Femur (tissue), 1 donor: ENCODE measurements around the gene SETDB1.

Experiments used
- DNase-seq: peaks from one replicate; pipeline ENCODE4 v3.0.0-alpha.2; 2017

SETDB1 gene

DNA sequence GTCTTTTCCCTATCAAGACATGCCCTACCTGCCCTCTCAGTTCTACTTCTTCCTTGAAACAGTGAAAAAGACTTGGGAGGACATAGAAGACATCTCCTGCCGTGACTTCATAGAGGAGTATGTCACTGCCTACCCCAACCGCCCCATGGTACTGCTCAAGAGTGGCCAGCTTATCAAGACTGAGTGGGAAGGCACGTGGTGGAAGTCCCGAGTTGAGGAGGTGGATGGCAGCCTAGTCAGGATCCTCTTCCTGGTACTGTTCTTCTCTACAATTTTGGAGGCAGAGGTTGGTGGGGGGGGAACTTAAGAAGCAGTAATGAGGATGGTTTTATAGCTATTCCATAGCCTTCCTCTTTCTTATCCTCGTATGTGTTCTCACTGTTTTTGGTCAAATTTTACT is 18.7 kb downstream of the SETDB1 start:
- DNase-seq: no peak

DNA sequence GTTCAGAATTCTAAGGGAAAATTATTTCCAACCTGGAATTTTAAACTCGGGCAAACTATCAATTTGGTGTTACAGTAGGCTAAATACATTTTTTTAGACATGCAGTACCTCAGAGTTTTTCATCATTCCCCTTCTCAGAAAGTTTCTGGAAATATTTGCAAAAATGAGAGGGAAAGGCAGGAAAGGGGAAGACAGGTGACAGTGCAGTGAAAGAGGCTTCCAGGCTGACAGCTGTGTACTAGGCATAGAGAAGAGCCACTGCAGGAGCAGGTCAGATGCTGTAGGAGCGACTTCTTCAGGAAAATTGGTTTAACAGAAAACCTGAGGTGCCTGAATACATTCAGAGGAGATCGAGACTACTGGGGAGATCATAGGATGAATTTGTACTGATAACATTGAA is 28.5 kb downstream of the SETDB1 start:
- no peak for DNase-seq

DNA sequence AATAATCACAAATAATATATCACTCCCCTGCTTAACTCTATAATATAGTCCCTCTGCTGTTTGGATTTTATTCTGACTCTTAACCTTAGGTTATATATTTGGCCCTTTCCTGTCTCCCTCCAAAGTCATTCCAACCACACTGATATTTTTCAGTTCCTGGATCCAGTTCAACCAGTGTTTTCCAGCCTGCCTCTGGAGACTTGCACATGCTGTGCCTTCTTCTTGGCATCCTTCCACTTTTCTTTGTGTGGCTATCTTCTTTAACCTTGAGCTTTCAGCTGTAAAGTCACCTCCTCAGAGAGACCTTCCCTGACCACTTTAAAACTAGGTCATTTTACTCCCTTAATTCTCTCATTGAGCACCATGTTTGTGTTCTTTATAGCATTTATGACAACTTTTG is 29.1 kb downstream of the SETDB1 start:
- DNase-seq: no peak

GRCh38 chr1:150957666-150958065 is 31.5 kb downstream of the SETDB1 start:
- no peak for DNase-seq

DNA sequence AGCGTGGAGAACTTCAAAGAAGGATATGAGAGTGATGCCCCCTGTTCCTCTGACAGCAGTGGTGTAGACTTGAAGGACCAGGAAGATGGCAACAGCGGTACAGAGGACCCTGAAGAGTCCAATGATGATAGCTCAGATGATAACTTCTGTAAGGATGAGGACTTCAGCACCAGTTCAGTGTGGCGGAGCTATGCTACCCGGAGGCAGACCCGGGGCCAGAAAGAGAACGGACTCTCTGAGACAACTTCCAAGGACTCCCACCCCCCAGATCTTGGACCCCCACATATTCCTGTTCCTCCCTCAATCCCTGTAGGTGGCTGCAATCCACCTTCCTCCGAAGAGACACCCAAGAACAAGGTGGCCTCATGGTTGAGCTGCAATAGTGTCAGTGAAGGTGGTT is 34.5 kb downstream of the SETDB1 start:
- no peak for DNase-seq

- no peak for DNase-seq
Observed at GRCh38 chr1:150961756-150962155, 35.6 kb downstream of the SETDB1 start.

DNA sequence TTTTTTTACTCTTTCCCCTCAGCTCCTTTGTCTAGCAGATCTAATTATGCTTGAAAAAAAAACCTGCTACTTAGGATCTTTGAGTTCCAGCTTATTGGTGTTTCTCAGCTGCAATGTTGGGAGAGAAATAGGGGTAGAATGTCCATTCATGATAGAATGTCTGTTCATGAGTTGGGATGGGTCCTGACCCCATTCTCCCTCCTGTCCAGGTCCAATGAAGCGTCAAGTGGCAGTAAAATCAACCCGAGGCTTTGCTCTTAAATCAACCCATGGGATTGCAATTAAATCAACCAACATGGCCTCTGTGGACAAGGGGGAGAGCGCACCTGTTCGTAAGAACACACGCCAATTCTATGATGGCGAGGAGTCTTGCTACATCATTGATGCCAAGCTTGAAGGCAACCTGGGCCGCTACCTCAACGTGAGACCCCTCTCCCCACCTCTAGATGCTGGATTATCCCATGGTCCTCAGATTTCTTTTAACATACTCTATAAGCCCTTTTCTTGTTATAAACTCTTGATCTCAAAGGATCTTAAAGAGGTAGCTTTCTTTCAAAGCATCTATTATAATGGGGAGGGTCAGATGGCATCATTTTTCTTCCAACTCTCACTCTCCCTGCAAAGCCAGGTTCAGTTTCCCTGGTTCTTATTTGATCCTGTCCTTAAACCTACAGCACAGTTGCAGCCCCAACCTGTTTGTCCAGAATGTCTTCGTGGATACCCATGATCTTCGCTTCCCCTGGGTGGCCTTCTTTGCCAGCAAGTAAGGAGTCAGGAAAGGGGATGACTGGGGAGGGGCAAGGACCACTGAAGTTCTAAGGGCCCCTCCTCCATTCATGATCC is 37.4 kb downstream of the SETDB1 start:
- no peak for DNase-seq

DNA sequence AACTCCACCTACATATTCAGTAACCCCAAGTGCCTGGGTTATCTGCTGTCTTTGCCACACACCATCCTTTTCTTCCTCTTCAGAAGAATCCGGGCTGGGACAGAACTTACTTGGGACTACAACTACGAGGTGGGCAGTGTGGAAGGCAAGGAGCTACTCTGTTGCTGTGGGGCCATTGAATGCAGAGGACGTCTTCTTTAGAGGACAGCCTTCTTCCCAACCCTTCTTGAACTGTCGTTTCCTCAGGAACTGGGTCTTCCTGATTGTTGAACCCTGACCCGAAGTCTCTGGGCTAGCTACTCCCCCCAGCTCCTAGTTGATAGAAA is 38.0 kb downstream of the SETDB1 start:
- DNase-seq: no peak

DNA sequence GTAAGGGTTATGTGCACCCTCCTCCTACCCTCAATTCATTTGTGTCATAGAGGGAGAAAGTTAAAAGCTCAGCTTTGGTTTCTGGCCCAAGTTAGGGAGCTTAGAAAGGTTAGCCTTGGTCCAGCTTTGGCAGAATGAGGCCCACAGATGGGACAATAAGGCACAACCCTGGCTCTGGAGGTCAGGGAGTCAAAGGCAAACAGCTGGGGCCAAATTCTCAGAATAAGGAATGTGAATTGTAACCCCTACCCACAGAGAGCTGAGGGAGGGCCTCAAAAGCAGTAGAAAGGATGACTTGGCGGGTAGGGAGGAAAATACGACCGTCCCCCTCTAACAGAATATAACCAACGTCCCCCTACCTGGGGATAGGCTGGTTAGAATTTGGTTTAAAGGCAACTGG is 39.4 kb downstream of the SETDB1 start:
- no peak for DNase-seq

- DNase-seq: no peak
Observed at GRCh38 chr1:150966011-150966410, 39.8 kb downstream of the SETDB1 start.

- DNase-seq: no peak
Observed at GRCh38 chr1:150967936-150968335, 41.8 kb downstream of the SETDB1 start.

DNA sequence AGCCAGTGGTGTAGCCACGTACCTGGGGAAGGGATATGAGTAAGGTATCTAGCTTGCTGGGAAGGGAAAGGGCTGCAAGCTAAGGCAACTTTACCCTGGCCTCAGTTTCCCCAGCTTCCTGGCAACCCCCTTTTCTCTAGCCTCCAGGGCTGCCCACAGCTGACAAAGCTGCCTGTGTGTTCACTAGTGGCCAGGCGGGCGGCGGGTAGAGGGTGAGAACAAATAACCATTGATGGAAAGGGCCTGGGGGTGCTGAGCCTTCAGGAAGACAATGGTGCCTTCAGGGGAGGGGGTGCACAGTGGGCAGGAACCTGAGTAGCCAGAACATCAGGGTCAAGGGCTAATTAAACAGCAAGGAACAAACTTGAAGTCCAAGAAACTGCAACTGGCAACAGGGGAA is 42.3 kb downstream of the SETDB1 start:
- DNase-seq: no peak

DNA sequence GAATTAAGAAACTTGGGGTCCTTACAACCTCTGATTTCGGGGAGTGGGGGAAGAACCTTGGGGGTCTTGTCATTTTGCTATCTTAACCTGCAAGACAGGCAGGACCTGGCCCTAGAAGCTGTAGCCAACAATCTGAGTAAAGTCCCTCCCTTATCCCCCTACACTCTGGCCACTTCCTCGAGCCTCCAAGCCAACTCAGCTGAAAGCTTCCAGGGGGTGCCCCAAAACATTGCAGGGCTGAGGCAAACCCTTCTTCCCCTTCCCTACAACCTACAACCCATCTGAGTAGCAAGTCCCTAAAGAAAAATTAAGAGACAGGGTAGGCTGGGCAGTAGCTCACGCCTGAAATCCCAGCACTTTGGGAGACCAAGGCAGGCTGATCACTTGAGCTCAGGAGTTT is 43.5 kb downstream of the SETDB1 start:
- DNase-seq: no peak

DNA sequence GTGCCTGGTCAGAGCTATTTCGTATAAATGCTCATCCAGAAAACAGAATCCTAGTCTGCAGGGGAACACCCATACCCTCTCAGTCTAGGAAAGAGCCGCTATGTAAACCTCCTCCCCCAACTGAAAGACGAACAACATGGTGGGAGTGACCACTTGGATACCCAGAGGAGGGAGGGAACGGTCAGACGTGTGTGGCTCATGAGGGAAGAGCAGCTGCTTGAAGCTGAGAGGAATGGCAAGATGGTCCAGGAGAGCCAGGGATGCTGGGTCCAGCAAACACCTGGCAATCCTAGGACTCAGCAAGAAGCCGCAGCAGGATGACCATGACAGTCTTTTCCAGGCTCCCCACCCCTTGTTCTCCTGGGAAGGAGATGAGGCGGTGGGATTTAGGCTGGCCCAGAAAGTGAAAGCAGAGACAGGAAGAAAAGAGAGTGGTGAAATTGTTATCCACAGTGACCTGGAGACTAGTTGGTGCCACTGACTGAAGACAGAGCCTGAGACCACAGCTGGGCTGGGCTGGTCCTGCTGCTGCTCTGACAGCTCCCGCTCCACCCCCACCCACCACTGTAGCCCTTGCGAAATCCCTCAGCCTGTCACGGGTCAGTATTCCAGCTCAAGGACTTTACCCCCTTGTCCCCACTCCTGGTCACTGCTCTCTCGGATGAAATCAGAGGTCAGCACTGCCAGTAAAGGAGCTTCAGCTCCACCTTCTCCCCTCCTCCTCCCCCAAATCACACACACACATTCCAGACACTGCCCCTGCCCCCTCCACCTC is 44.8 kb downstream of the SETDB1 start:
- no peak for DNase-seq

DNA sequence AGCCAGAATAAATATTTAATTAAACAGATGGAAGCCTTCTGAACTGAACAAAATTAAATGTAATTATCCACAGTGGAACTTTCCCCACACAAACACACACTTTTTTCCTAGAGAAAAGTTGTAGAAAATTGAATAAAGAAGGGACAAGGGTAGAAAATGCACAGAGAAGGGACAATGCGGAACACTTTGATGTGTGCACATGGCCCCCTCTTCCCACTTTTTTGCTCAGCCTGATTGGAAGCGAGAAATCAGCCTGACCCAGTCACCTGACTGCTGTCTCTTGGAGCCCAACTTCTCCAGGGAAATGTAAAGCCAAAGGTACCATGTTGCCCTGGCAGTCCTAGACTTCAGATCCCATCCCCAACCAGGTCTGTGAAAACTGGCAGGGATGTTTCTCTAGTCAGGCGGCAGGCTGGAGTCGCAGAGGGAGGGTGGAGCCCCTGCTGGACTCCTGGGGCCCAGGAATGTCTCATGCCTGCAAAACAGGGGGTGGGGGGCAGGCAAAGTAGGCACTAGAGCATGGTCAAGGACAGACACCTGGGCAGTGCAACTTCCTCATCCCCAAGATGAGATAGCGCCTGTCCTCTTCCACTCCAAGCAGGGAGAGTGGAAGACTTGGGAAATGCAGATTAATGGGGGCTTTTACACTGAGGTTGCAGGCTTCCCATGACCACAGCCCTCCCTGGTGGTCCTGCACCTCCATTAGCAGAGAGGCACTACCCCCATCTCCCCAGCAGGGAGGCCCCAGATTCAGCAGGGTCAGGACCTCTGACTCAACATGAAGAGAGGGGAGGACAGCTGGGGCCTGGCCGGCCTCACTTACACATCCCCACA is 45.6 kb downstream of the SETDB1 start:
- DNase-seq: no peak

DNA sequence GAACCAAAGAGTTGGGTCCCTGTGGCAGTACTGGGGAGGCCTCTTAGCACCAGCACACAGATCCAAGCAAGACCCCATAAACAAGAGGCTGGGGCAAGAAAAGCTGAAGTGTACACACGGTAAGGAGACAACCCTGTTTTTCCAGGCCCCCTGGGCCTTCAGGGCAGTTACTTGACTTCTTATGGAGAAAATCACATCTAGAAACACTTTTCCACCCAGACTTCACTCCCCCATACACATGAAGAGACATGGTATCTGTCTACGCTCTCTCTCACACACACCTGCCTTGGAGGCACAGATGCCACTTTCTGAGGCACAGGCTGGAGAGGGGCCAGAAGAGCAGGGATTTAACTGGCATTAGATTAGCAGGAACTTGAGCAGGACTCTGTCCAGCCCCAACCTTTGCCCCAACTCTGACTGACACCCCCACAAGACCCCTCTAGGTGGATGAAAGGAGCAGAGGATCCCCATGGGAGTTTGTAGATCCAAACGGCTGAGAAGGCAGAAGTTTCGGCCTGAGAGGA is 46.3 kb downstream of the SETDB1 start:
- no peak for DNase-seq

GRCh38 chr1:150973258-150973835 is 47.2 kb downstream of the SETDB1 start:
- DNase-seq: no peak

DNA sequence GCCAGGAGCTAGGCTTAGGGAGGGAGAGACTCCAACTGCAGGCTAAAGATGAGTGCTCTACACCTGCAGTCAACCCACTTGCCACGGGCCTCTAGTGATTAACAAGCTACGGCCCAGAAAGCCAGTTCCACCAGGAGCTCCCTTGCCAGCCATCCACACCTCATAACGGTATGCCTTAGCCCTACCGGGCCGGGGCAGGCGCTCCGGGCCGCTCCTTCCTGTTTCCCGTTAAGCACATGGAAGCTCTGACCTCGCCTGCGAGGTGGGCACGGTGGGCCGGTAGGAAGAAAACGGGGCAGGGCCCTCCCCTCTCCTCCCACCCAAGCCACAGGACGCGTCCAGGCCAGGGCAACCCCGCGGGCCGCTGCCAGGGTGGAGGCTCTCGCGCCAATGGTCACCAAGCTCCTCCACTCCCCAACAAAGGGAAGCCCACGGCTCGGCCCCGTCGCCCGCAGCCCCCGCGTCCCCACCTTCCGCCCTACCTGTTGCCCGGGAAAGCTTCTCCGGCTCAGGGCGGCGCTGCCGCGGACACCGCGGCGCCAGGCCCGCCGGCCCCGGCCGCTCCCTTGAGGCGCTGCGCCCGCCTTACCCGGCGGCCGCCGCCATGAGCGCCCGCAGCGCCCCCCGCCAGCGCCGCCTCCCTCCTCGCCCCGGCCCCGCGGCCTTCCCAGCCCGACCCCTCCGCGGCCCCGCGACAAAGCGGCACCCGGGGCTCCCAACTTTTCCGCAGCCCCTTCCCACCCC is 47.8 kb downstream of the SETDB1 start:
- peak; percentile 53 for DNase-seq

GRCh38 chr1:150974580-150975478 is 48.7 kb downstream of the SETDB1 start, which contains the start of gene CERS2:
Gene CERS2, minus strand, starts transcription at chr1:150974835. Its CDS starts 5,745 bp downstream, at chr1:150969090.
- peak; percentile 92 for DNase-seq

DNA sequence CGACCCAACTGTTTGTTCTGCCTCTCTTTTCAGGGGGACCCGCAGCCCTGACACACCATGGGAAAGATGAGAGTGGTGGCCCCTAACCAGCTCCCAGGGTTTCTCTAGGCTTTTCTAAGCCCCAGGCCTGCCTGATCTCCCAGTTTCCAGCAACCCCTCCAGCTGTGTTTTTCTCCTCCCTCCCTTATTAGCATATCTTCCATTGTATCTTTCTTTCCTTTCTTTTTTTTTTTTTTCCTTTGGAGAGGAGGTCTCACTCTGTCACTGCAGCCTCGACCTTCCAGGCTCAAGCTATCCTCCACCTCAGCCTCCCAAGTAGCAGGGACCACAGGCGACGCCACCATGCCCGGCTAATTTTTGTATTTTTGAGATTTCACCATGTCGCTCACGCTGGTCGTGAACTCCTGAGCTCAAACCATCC is 50.2 kb downstream of the SETDB1 start:
- no peak for DNase-seq
